ELR (cell line): ENCODE measurements around the gene GDPD5.
A peak's percentile ranks its signal among the peaks of the same experiment; 100 is the strongest.

ENCODE experiments used
- DNase-seq: peaks from one replicate; pipeline ENCODE4 v3.0.0-alpha.2; 2015; ENCODE audit warnings: low read depth

Gene GDPD5

DNA sequence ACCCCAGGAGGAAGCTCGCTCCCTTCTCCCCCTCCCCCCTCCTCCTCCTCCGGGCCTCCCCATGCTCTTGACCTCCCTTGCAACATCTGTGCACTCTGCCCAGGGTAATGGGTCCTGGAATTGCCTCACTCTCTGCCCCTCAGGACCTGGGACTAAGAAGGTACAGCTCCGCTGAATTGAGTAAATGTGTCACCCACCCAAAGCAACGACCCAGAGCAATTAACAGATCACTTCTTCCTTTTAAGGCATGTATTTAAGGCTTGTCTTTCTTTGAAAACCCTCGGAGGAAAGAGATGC, 15.1 kb downstream of the GDPD5 start:
- DNase-seq, result no peak

DNA sequence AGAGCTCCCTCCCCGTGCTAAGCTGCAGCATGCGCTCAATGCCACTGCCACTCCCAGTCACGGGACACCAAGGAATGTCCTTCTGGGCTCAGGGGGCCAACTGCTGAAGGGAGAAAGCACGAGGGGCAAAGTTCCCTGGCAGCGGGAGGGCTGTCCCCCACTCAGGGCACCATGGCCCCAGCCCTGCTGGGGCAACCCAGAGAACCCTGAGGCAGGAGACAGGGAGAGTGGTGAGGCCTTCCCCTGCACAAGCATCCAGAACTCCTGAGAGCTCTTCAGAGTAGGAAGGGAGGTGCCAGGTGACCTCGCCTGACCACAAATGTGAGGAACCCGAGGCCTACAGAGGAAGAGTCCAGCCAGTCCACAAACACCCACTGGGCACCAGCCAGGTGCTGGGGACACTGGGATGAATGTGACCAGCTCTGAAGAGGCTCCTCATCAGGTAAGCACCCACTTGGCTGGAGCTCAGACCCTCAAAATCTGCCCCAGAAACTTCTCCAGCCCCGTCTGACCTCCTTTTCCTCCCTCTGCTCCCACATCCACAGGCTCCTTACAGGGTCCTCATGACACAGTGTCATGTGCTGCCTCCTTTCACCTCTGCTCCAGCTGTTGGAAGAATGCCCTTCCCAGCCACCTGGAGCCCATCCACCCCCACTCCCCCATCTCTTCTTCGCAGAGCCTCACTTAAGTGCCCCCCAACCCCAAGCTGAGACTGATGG, 15.6 kb downstream of the GDPD5 start:
- DNase-seq, result no peak

DNA sequence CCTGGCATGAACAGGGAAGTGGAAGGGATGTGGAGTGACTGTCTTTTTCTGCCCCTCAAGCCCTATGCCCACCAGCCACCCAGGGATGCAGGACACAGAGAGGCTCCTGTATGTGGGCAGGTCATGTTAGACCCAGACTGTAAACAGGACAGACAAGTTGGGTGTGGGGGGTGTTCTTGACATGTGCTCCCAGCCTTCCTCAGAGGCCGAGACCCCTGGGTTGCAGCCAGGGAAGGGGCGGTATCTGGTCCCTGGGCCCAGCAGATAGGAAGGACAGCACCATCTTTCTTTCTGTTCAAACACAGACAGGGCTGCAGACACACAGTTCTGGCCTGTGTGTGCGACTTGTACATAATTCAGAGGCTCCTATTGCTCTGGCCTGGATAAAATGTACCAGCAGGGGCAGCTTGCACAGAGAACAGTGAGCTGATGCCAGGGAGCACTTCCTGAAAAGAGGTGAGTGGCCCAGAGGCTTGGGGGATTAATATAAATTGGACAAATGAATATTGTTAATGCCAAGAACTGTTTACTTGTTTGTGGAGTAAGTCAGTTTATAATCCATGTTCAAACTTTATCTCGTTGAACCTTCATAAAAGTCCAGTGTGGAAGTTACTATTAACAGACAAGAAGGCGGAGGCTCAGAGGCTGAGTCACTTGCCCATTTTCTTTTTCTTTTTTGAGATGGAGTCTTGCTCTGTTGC, 16.6 kb downstream of the GDPD5 start:
- no peak for DNase-seq

DNA sequence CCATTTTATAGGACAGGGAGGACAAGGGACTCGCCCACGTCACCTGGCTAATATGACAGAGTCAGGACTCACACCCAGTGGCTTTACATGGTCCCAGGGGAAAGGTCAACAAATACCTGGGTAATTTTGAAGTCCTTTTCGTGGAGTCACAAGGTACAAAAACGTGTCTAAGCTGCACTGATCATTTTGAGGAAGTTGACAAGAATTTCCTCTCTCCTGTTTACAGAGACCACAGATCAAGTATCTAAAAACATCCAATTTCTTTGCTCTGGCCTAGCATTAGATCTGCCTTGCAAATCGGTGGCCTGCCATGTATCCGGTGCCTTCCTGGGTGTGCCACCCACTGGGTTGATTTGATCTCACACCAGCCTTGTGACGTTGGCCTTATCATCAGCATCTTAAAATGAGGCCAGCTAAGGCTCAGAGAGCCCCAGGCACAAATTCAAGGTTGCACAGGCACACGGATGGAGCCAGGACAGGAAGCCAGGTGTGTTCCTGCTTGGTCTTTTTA, 17.6 kb downstream of the GDPD5 start:
- no peak for DNase-seq

DNA sequence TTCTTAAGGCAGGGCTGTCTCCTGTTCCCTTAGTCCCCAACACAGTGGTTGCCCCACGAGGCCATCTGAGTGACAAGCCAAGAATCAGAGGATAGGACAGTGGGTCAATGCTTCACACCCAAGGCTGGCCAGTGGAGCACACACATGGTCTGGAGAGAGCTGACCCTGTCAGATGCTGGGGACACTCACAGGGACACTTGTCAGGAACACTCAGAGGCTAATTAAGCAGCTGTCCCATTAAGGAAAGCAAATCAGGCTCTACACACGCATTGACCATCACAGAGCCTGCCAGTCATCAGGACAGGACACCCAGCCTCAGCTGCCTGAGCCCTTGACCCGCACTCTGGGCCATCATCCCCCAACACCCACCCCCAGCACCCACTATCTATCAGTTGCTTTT, 18.2 kb downstream of the GDPD5 start:
- no peak for DNase-seq

DNA sequence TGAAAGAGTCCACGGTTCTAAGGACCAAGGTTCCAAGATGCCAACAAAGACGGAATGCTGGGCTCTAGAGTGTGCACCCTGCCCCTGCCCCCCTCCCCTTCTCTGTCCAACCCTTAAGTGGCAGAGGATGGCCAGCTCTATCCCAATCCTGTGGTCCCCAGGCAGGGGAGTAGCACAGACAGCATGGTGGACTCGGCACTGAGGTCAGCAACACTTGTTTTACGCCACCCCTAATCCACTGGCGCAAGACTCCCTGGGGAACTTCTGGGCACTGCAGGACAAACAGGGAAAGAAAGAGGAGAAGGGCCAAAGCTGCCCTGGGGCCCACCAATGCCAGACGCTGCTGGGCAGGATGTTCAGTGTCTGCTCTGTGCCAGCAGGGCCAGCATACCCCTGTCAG, 18.9 kb downstream of the GDPD5 start:
- no peak for DNase-seq

DNA sequence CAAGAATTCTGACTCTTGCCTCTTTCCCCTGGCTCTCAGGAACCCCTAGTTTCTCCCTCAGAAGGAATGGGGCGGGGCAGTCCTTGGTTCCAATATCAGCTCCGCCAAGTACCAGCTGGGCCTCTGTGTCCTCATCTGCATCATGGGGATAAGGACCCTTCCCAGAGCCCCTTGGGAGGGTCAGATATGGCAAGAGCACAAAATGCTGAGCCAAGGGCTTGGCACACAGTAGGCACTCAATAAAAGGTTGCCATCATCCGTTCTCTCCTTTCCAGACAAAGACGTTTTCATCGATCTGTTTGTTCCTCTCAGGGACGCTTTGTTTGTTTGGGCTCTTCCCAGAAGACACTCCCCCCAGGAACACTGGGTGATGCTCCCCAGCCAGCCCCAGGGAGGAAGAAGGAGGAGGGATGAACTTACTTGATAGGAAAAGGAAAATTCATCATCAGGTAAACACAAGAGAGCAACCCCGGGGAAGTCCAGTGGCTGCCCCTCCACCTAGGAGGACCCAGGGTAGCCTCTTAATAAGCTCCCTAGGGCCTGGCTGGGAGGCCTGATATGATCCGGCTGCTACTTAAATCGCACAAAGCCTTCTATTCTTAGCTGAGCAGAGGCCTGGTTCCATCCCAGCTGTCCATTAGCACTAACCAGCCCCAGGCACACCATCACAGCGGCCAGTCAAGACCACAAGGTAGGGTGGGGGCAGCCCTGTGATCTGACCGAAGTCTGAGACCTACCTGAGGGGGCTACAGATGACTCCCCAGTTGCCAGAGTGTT, 19.6 kb downstream of the GDPD5 start:
- no peak for DNase-seq

DNA sequence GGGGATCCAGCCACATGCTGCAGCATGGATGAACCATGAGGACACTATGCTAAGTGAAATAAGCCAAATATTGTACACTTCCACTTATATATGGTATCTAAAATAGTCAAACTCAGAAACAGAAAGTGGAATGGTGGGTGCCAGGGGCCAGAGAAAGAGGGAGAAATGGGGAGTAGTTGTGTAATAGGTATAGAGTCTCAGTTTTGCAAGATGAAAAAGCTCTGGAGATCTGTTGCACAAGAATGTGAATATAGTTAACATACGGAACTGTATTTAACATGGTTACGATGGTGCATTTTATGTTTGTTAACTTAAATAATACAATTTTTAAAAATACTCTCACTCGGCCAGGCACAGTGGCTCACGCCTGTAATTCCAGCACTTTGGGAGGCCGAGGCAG, 21.2 kb downstream of the GDPD5 start:
- no peak for DNase-seq

DNA sequence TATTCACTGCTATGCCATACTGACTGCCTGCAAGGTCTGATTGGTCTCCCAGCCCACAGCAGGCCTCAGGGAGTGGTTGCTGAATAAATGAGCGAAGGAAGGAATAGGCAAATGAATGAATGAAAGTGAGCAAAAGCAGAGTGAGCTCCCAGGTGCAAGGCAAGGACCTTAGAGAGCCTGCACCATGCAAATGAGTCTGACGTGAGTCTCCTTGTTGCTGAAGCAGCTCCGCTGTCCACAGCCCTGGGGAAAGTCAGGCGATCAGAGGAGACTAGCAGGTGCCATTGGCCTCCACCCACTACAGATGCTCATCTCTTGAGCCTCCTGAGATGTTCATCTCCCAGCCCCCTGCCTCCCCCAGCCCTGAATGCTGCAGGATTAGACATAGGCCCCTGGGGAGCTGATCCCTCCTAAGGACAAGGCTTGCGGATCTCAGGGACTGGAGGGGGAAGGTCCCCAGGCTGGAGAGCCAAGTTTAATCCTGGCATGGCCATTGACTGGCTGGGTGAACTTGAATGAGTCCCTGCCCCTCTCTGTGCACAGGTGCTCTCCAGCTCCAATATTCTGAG, 22.1 kb downstream of the GDPD5 start:
- DNase-seq, result no peak

DNA sequence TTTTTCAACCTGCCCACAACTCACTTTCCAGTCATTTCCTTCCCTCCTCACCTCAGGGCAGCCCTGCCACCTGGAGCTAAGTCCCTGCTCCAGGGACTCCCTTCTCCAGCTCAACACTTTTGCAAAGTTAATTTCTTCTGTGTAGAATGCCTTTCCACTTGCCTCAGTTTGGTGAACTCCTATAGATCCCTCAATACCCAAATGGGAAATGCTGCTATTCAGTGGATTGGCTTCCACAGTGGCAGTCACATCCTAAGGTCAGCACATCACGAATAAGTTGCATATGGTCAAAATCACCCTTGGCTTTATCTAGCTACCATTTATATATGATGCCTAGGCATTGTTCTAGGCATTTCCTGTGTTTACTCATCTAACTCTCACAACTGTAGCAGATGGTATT, 23.6 kb downstream of the GDPD5 start:
- DNase-seq, result no peak

DNA sequence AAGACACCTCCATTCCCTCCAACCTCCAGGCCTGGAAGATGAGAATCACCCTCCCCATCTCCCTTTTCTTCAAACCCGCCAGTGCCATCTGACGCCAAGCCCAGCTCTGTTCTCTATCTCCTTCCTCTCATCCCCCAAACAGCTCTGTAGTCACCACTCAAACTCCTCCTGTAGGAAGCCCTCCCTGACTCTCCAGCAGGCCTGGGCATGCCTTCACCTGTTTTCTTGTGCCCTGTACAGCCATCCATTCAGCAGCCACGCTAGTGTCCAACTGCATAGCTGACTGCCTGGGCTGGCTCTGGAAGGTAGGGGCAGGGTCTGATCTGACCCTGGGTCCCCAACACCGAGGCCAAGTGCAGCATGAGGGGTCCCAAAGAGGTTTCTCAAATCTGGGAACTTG, 25.0 kb downstream of the GDPD5 start:
- DNase-seq, result no peak

DNA sequence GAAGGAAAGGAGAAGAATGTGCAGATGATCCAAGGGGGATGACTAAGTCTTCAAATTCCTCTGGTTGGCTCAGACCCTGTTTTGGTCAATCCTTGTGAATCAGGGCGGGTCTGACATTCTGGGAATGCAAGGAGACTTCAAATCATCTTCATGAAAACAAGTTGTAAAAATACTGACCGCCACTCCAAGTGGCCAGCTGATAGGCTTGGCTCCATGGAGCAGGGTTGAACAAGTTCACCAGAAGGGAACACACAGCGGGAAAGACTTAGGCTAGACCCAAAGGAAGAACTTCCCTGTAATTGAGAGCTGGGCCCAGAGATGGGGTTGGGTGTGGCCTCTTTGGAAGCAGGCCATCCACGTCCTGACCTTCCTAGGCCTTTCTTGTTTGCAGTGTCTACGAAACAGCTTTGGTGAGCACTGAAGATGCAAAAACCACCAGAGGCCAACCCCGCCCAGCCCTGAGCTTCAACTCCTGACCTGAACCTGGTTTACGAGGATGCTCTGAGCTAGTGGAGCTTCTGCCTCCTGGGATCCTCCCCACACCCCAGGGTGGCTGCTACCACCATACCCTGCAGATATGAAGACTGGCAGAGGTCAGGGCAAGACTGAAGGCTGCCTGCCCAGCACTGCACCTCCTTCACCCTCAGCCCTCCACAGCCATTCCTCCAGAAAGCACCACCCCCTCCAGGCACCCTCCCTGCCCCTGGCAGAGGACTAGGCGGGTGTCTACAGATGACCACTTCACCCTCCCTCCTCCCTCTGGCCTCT, 26.1 kb downstream of the GDPD5 start:
- DNase-seq, result peak; percentile 91

DNA sequence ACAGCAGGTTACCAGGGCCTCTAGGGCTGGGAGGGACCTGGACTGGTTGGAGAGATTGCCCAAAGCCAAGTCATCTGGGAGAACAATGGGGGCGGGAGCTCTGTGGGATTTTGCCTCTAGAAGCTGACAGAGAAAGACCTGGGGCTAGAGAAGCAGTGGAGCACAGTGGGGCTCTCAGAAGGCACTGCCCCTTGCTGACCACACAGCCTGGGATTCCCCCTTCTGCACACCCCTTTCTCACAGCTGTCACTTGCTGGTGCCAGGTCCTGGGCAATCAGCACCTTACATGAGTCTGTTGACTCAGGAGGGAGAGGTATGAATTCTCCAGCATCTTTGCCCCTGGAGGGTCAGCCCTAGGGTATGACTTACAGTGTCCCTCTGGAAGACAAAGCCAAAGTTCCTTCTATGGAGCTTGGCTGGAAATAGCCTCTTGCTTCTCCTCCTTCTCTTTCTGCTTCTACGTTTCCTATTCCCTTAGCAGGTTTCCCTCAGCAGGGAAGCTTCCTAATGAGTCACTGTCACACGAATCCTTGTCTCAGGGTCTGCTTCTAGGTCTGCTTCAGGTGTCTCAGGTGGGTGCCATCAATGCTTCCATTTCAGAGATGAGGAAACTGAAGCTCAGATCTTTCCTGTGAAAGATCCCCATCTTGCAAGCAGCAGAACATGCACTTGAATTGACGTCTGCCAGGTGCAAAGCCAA, 27.0 kb downstream of the GDPD5 start:
- peak; percentile 41 for DNase-seq

DNA sequence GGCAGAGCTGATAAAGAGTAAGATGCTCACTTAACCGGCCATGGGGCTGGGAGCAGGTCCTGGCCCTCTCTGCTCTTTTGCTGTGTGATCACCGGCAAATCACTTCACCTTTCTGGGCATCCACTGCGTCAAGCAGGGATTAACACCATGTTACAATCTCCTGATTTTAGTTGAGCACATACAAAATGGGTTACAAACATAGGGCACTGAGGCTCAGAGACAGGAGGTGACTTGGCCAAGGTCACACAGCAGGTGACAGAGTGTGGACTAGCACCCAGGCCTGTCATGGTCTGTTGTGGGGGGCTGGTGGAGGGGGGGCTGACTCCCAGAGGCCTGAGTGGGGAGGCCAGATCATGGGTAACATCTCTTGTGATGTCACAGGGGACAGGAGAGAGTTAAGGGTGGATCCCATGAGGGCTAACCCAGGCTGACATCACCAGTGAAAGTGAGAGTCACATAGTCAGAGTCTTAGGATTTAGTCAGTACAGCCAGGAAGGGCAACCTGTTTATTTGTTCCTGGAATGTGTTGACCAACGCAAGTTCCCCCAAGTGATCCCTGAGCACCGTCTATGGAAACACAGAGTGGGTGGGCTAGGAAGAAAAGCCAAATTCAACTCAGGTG, 27.8 kb downstream of the GDPD5 start:
- no peak for DNase-seq

DNA sequence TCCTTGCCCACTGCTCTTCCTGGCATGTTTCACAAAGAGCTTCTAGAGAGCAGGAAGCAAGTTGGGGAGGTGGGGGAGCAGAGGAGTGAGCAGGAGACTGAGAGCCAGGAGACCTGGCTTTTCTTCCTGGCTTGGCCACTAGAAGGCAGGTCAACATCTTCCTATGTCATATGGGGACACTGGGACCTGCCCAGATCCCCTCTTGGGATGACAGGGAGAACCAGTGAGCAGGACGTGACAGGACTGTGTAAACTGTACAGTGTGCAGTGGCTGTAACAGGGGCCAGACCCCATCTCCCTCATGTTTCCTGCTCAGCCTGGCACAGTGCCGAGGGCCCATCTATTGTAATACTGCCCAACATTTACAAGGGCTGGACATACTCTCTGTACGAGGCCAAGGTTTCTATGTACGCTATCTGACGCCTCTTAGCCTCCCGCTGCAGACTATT, 29.4 kb downstream of the GDPD5 start:
- DNase-seq, result no peak

DNA sequence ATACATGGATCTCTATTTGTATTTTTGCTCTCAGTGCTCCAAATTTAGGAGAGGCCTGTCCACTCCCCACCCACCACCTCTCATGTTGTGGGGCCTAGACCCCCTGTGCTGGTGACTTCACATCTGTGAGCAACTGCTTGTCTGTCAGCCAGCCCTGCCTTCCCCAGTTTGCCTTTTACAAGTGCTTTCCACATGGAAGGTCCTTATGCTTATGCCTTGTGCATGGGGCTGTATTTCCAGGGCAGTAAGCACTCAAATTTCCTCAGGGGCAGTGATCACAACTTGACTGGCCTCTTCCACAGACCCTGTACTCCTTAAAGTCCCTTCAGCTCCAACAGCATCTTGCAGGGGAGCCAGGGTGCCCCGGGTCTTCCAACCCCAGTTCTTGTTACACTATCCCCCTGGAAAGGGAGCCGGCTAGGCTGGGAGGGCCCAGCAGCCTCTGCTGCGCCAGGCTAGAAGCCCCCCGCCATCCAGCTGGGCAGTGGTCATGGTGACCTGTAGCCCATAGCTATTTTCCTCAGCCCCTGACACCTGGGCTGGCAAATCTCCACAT, 29.9 kb downstream of the GDPD5 start:
- no peak for DNase-seq

DNA sequence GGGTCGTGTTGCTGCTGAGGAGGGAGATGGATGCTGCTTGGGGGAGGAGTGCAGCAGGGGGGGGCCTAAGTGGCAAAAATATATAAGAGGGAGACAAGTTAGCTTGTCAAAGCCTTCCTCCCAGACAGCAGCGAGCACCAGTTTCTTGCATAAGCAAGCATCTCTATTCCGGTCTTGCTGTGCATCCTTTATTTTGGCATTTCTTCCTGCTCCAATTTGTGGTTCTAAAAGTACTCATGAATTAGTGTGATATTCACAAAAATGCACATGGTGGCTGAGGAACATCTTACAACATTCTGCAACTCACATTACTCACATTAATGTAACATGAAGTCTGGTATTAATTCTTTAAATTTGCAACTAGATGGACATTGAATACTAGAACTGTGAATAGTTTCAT, 32.1 kb downstream of the GDPD5 start:
- DNase-seq, result no peak

DNA sequence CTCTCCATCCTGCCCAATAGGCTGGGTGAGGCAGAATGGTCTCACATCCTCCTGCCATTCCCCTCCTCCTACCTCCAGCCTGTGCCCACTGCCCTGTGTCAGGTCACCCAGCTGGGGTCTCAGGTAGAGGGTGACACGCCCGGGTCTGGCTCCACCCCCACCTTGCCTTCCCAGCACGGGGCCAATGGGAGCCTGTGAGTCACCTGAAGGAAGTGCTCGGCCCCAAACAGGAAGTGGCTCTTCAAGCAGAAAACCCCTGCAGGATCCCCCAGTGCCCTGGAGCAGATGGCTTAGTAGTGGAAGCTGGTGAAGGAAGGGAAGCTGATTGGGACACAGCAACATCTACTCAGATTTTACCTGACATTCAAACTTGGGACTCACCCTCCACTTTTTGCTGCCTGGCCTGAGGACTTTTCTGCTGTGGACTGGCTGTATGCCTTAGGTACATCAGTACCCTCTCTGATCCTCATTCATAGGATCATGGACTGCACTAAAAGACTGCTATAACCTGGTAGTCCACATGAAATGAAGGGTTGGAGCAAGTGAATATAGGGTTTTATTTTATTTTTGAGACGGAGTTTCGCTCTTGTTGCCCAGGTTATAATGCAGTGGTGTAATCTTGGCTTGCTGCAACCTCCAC, 33.4 kb downstream of the GDPD5 start:
- peak; percentile 73 for DNase-seq

DNA sequence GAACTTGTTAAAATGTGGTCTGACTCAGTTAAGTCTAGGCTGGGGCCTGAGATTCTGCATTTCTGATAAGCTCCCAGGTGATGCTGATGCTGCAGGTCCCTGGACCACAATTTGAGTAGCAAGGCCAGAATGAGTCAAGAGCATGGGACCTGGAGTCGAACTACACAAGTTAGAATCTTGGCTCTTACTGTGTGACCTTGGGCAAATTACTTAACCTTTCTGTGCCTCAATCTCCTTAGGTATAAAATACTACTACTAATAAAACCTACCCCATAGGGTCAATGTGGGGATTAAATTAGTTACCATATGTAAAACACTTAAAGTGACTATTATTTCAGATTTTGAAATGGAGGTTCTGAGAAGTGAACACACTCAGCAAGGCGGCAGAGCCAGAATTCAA, 34.3 kb downstream of the GDPD5 start:
- DNase-seq, result no peak
